Sigmoid colon (tissue), 4 donors: ENCODE results near the gene PCBP3.

Experiments used
- CTCF ChIP-seq, 4 experiments: fragments of 450-650 bp in 3 of 4; fragments of 200-600 bp in 1 of 4; IDR thresholded peaks; one replicate each; pipeline ENCODE4 v1.5.1; 2016 to 2019; ENCODE audit warnings: antibody characterized with exemption in 4 of 4, mild to moderate bottlenecking in 3 of 4, moderate library complexity in 2 of 4
- POLR2A ChIP-seq, 2 donors: fragments of 450-650 bp; IDR thresholded peaks; one replicate each; pipeline ENCODE4 v1.6.1; 2016; ENCODE audit warnings: antibody characterized with exemption in 2 of 2, mild to moderate bottlenecking in 2 of 2, moderate library complexity in 2 of 2
- POLR2AphosphoS5 ChIP-seq, 4 donors: sonication (generic); formaldehyde crosslinking; IDR thresholded peaks; one replicate each; pipeline ENCODE4 v1.6.1; 2017; ENCODE audit warnings: antibody characterized with exemption in 4 of 4

DNA sequence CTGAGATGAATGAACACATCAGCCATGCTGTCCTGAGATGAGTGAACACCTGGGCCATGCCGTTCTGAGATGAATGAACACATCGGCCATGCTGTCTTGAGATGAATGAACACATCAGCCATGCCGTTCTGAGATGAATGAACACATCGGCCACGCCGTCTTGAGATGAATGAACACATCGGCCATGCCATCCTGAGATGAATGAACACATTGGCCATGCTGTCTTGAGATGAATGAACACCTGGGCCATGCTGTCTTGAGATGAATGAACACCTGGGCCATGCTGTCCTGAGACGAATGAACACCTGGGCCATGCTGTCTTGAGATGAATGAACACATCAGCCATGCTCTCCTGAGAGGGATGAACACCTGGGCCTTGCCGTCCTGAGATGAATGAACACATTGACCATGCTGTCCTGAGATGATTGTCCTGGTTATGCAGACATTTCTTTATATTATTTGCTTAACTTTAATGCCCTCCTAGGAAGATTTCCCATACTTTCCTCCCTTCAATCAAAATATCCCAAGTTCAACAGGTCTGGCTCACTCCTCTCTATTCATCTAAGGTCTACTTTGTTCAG is 289.5 kb downstream of the PCBP3 start:
- TF ChIP-seq CTCF (IDR thresholded peaks at IDR 0.05) = no peak
- no peak for TF ChIP-seq POLR2AphosphoS5 (IDR thresholded peaks at IDR 0.05)
- no peak for TF ChIP-seq POLR2A (IDR thresholded peaks at IDR 0.05)
